ENCODE results near the gene MSTN.

MSTN gene

GRCh38 chr2:190062601-190063000, at the start of gene MSTN:
Gene MSTN (minus strand): TSS chr2:190062729. CDS start chr2:190062596, 133 bp downstream.
- no peak for DNase-seq

- no peak for DNase-seq
Observed at GRCh38 chr2:190111166-190111565, 48.6 kb upstream of the MSTN start.

DNA sequence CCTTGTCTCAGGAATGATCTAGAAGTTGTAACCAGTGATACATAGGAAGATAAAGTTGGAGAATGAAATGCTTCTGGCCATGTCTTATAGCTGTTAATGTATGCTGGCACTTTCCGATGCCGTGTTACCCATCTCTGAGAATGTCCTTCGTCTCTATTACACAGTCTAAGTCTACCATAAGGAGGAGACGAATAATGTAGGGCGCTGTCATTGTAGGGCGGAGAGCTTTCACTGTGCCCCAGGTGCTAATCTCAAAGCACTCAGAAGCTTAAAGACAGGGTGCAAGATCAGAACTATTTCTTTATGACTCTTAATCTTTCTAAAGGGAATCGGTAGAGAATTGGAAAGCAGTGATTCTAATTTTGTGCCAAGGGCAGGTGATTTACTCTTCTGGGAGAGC, 48.2 kb upstream of the MSTN start:
- DNase-seq = no peak

GRCh38 chr2:190110131-190110530, 47.6 kb upstream of the MSTN start:
- no peak for DNase-seq

DNA sequence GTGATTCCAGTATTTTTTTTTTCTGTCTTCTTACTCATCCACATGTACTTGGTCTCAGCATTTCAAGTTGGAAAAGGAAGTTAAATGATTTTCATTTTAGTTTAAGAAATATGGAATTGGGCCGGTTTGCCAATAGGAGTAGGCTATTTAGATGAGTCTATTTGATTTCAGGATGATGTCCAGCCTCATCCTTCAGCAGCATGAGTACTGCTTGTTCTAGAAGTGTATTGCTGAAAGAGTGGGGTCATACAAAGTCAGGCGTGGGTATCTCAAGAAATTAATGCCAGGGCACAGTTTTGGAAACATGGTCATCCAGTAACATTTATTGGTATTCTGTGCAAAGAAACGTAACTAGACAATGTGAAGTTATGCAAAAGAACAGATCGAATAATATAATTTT, 44.9 kb upstream of the MSTN start:
- DNase-seq = no peak

- no peak for DNase-seq
Observed at GRCh38 chr2:190106783-190107182, 44.3 kb upstream of the MSTN start.

DNA sequence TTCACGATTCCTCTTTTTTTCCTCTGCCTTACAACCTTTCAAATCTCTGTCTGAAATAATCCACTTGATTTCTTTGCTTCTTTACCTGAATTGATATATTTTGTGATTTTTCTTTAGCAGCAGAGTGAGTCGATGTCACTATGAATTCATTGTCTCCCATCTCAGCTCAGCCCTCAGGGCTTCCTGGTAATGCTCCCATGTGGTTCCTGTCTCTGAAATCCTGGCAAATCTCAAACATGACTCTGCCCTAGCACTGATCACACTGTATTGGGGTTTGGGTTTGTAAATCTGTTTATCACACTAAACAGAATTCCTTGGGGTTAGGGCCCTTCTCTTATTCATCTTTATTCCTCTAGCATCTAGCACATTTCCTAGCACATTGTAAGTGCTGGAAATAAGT, 43.0 kb upstream of the MSTN start:
- DNase-seq = no peak

DNA sequence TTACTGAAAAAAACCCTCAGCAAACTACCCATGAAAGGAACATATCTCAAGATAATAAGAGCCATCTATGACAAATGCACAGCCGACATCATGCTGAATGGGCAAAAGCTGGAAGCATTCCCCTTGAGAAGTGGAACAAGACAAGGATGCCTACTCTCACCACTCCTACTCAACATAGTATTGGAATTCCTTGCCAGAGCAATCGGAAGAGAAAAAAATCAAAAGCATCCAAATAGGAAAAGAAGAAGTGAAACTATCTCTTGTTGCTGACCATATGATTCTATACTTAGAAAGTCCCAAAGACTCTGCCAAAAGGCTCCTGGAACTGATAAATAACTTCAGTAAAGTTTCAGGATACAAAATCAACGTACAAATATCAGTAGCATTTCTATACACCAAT, 40.6 kb upstream of the MSTN start:
- DNase-seq = no peak

DNA sequence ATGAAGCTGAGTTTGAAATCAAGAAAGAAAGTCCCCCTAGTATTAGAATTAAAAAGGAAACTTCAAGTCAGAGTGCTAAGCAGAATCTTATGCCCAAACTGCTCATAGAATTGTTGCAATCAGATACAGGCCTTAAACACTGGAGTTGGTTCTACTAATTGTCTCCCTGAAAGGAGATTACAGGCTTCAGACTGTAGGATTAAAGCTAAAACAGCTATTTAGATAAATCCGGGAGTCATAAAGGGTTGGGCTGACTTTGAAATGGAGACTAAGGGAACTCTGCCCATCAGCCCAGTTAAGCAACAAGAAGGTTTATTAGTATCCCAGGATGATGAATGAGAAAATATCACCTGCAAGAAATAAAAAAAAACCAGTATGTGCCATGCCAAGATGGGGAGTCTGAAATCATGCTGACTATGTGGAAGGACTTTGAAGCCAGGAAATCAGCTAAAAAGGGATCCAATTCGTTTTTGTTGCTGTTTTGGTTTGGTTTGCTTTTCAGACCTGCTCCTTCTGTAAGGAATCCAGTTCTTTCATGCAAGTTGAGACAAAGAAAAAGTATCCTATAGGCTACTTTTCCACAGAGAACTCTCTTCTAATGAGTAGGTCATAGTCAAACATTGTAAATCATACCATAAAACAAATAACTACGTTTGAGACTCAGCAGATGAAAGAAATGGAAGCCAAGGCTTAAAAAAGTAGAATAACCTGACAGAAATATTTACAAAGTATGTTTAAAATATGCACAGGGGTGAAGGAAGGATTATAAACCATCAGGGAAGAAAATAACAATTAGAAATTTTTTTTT, 37.6 kb upstream of the MSTN start:
- DNase-seq = no peak

DNA sequence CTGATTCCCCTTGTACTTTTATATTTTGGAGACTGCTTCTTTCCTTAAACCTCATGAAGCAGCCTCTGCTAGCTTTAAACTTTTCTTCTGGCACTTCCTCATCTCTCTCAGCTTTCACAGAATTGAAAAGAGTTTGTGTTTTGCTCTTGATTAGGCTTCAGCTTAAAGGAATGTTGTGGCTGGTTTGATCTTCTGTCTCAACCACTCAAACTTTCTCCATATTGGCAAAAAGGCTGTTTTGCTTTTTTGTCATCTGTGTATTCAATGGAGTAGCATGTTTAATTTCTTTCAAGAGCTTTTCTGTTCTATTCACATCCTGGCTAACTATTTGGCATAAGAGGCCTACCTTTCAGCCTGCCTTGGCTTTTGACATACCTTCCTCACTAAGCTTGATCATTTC, 36.3 kb upstream of the MSTN start:
- DNase-seq = no peak

DNA sequence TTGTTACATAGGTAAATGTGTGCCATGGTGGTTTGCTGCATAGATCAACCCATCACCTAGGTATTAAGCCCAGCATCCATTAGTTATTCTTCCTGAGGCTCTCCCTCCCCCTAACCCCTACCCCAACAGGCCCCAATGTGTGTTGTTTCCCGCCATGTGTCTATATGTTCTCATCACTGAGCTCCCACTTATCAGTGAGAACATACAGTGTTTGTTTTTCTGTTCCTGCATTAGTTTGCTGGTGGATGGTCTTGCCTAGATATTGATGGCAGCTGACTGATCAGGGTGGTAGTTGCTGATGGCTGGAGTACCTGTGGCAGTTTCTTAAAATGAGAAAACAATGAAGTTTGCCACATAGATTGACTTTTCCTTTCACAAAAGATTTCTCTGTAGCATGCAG, 34.6 kb upstream of the MSTN start:
- no peak for DNase-seq

DNA sequence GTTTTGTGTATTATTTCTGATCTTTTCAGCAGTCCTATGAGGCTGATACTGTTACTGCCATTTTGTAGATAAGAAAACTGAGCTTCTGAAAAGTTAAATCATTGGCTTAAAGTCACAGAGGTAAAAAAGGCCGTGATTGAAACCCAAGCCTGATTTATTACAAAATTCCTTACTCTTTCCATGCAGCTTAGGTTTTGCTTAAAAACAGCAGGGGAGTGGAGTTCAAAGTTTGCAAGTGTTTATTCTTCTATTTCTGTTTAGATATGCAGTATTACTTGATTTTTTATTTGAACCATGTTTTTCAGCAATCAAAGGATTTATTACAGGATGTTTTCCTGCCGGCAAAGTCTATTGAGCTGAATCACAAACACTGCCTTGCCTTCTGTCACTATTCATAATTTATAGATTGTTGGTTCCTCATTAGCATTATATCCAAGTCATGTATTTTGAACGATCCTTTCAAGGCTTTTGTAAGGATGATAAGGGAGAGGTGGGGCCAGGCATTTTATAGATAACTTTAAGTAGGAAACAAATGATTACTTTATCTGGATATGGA, 31.9 kb upstream of the MSTN start:
- no peak for DNase-seq

DNA sequence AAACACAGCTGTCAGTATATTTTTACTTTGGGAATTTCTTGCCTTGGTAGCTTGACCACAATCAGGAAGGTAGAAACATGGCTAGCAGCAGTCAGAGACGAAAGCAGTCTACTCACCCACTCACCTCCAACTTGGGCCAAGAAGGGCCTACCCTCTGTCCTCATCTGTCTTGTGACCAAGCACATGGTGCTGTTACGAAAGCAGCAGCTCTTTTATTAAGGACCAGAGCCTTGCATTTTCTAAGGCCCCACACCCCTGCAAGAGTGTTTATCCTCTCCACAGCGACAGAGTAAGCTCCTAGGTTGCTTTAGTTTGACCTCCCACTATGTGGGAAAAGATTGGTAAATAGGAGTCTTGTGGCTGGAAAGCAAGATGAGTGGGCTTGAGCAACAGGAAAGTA, 31.3 kb upstream of the MSTN start:
- no peak for DNase-seq

GRCh38 chr2:190090148-190090547, 27.6 kb upstream of the MSTN start:
- DNase-seq = no peak

DNA sequence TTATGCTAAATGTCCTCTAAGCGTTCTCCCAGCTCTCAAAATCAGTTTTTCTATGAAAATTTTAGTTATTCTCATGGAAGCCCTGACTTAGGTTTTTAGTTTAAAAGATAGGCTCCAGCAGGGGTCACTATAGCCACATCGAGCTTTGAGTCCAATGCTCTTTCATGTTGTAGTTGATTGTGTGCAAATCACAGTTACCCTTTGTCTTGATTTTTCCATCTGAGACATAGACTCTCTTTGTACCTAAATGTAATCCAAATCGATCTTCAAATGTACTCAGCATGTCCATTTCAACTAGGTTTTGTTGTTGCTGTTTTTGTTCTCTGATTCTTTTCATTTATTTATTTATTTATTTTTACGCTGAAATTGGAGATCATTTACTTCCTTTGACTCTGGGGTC, 26.4 kb upstream of the MSTN start:
- DNase-seq = peak; percentile 65

- no peak for DNase-seq
Observed at GRCh38 chr2:190084704-190085103, 22.2 kb upstream of the MSTN start.

DNA sequence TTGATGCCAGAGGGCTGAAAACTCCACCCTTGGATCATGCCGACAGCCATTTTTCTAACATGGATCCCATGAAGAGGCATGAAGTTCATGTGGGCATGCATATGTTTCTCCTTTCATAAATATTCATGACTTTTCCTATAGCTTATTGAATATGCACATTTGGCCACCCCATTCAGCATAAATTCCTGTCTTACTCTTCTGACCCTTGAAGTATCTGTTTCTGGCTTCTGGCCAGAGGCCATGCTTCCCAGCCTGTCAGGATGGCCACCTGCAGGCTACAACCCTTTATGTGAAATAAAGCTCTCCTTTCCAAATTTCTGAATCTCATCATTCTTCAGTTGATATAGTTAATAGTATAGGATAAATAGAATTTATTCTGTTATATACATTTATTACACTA, 19.6 kb upstream of the MSTN start:
- DNase-seq = no peak

DNA sequence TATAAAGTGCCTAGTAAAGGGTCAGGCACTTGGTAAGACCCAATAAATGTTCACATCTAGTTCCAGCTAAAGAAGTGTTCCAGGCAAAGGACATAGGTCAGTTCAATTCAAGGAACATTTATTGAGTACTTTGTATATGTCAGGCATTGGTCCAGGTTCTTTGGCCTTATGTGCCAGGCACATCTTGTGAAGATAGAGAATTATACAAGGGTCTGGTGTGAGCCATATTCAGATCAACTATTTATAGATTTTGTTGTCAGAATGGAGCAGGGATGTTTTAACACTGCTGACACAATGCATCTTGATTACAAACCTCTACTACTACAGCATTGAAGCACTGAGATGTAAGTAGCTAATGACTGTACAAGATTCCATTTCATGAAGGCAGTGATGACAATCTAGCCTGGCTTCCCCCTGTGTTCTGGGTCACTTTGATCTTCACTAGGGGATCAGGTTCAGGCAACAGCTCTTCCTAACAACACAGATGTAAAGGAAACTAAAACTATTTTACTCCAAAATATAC, 18.1 kb upstream of the MSTN start:
- DNase-seq = no peak

DNA sequence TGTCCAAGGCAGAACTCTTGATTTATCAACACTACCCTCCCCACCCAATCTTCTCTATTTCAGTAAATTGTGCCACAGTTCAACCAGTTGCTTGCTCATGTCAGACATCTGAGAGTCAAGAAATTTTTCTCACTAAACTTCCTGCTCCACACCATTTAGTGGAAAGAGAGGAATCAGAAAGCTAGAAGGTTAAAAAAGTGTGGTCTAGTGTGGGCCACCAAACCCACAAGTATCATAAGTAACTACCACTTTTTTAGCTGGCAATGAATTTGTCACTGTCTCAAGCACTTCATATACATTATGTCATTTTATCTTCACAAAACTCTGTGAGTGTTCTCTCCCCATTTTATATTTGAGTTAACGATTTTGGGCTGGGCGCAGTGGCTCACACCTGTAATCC, 16.6 kb upstream of the MSTN start:
- DNase-seq = no peak

DNA sequence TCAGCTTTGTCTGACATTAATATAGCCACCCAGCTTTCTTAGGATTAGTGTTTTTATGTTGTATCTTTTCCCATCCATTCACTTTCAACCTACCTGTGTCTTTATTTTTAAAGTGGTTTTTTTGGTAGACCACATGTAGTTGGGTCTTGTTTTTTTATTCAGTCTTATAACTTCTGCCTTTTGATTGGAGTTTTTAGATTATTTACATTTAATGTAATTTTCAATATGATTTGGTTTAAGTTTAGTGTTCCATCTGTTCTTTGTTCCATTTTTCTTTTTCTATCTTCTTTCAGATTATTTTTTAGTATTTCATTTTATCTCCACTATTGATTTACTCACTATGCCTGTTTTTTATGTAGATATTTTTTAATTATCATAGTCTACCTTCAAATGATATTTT, 13.1 kb upstream of the MSTN start:
- no peak for DNase-seq

DNA sequence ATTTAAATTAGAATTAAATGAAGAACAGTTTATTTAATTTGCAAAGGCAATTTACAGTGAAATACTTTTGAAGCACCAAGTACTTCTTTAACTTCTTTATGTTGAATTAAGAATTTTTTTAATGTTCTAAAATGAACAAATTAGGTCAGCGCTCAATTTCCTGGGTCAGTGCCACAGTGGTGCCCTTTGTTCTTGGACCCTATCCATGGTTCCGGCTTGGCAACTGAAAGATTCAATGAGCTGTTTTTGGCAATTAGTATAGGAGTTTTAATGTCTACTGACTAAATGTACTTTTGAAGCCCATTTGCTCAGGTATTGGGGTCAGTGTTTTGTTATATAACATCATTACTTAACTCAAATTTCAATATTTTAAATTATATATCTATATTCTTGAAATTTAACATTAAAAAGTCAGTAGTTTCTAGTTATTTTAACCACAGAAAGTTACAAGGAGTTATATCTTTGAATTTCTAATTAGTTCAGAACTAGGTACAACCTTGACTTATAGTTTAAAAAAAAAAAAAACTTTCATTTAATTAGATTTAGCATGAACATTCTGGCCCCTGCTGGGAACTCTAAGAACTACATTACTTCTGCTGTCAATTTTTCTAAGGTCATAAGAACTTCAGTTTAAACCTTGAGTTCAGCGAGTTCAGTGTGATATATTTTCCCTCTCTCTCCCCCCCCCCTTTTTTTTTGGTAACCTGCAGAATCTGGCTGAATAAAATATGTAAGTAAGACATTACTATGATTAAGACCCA, 7.6 kb upstream of the MSTN start:
- no peak for DNase-seq

DNA sequence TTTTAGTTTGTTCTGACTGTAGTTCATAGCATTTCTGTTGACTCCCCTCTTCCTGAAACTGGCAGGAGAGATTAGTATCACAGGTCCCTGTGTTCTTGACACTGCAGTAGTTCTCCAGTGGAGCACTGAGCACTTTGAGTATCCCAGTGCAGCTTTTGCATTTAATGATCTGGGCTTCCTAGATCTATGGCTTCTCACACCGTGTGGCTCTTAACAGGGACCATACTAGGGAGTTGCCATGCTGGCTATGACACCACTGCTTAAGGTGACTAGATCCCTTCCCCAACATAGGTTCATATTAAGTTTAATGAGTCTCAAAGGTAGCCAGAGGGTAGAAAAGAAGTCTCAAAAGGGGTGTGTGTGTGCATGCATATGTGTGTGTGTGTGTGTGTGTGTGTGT, 6.2 kb upstream of the MSTN start:
- DNase-seq = no peak

DNA sequence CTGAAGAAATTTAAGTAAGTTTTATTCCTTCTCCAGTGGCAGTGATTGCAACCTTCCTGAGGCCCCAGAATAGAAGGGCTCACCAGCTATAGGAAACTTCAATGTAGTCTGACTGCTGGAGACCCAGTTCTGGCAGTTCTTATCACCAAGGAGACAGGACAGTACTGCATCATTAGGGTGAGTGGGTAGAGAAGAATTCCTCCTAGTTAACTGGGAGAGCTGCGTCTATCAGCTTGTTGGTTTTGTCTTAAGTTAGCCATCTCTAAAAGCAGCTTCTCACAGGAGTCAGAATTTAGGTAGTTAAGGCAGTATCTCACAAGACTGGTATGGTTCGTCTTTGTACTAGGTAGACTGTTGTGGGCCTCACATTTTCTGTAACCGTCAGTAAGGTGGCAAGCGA, 3.3 kb upstream of the MSTN start:
- no peak for DNase-seq

- no peak for DNase-seq
Observed at GRCh38 chr2:190063624-190064023, 1.1 kb upstream of the MSTN start.

All from activated effector memory CD4-positive, alpha-beta T cell treated with anti-CD3 and anti-CD28 coated beads, Interleukin-2, amount 50 U/mL, for 16 hours (primary cell).